Measurements from ENCODE around the gene SZRD1.

- TF ChIP-seq CTCF (IDR thresholded peaks at IDR 0.05) (no peak), POLR2A (IDR thresholded peaks at IDR 0.05) (peak; percentile 92), POLR2AphosphoS5 (IDR thresholded peaks at IDR 0.05) (peak; percentile 64 to 99 (median 95))
These were observed 371 bp downstream of the SZRD1 start for GRCh38 chr1:16367258-16367967.

Measured in breast epithelium (tissue), 3 donors.